Caco-2 (cell line): Measurements from ENCODE around the gene CORO7. TPM values are rescaled to one million over a fixed set of nuclear protein-coding genes. Genes with fewer than 3 reads are reported as not detected.

Experiments used
- BruUV-seq: library from RNA; stranded (reverse); fragments of 400-500 nt; replicated peaks from 2 replicates; lab custom pipeline; 2021; lab: Mats Ljungman, UMichigan
- CTCF ChIA-PET: fragments of 300-600 bp; sonication (Branson Sonifier 250); formaldehyde crosslinking; loops from one replicate; lab custom pipeline; 2022; ENCODE audit warnings: antibody characterized with exemption; lab: Charles Lee
- POLR2A ChIA-PET: fragments of 300-600 bp; sonication (Branson Sonifier 250); formaldehyde crosslinking; loops from one replicate; lab custom pipeline; 2022; ENCODE audit warnings: antibody characterized with exemption; lab: Charles Lee
- DNase-seq, 2 experiments: peaks; one replicate each; pipeline versions ENCODE4 v3.0.0 to v3.0.0-alpha.2; 2020 to 2022
- H3K27me3 ChIP-seq: replicated peaks from 2 replicates; pipeline ENCODE4 v1.6.0; 2011; ENCODE audit warnings: low read length; ENCODE audit not compliant: control insufficient read depth, insufficient read depth
- H3K36me3 ChIP-seq: 2 replicates; pipeline ENCODE4 v1.5.1; 2011; ENCODE audit warnings: low read length; ENCODE audit not compliant: control insufficient read depth, insufficient read depth
- H3K4me1 ChIP-seq: fragments of 250-450 bp; sonication (Bioruptor Pico); 2 replicates; pipeline ENCODE4 v1.5.1; 2020; ENCODE audit warnings: mild to moderate bottlenecking
- H3K4me3 ChIP-seq: 2 replicates; pipeline ENCODE4 v1.5.1; 2011; ENCODE audit warnings: low read depth, mild to moderate bottlenecking, control low read depth, low read length
- H3K9me3 ChIP-seq: fragments of 250-450 bp; sonication (Bioruptor Pico); 2 replicates; pipeline ENCODE4 v1.5.1; 2020; ENCODE audit warnings: mild to moderate bottlenecking, moderate library complexity
- H3K27ac Mint-ChIP-seq: one replicate; pipeline ENCODE4 v1.8.0; 2022; ENCODE audit warnings: mixed read lengths; ENCODE audit not compliant: unreplicated experiment
- H3K27me3 Mint-ChIP-seq: one replicate; pipeline ENCODE4 v1.8.0; 2022; ENCODE audit warnings: mixed read lengths; ENCODE audit not compliant: insufficient read depth, unreplicated experiment
- H3K36me3 Mint-ChIP-seq: one replicate; pipeline ENCODE4 v1.8.0; 2022; ENCODE audit warnings: mild to moderate bottlenecking, mixed read lengths; ENCODE audit not compliant: insufficient read depth, unreplicated experiment
- H3K4me1 Mint-ChIP-seq: one replicate; pipeline ENCODE4 v1.8.0; 2022; ENCODE audit warnings: low read depth, mixed read lengths; ENCODE audit not compliant: unreplicated experiment
- H3K4me3 Mint-ChIP-seq: one replicate; pipeline ENCODE4 v1.8.0; 2022; ENCODE audit warnings: mild to moderate bottlenecking, moderate library complexity, mixed read lengths; ENCODE audit not compliant: unreplicated experiment
- H3K9me3 Mint-ChIP-seq: one replicate; pipeline ENCODE4 v1.8.0; 2022; ENCODE audit warnings: mixed read lengths; ENCODE audit not compliant: unreplicated experiment
- CTCF ChIP-seq, 2 experiments: fragments of 200-600 bp in 1 of 2; IDR thresholded peaks; 1 replicate in 1 of 2; 2 replicates in 1 of 2; pipeline versions ENCODE4 v1.5.1 to v1.8.0; 2011 to 2022; ENCODE audit warnings: antibody characterized with exemption in 1 of 2, control low read depth in 1 of 2, inconsistent platforms in 1 of 2, low read depth in 1 of 2, low read length in 1 of 2, mild to moderate bottlenecking in 1 of 2, moderate library complexity in 1 of 2; ENCODE audit not compliant: insufficient read depth in 1 of 2, severe bottlenecking in 1 of 2, unreplicated experiment in 1 of 2
- intact Hi-C: fragments of 100-400 bp; cut with micrococcal nuclease; formaldehyde crosslinking; loops from one replicate; pipeline ENCODE4 v1.10.0; 2022; ENCODE audit not compliant: unreplicated experiment
- total RNA-seq: library from RNA; stranded (reverse); gene quantifications from 2 replicates; pipeline ENCODE4 v1.2.3, GENCODE V29; 2022

Gene CORO7
- total RNA-seq, 1 experiment from 2014 or later, result 23.1 TPM

DNA sequence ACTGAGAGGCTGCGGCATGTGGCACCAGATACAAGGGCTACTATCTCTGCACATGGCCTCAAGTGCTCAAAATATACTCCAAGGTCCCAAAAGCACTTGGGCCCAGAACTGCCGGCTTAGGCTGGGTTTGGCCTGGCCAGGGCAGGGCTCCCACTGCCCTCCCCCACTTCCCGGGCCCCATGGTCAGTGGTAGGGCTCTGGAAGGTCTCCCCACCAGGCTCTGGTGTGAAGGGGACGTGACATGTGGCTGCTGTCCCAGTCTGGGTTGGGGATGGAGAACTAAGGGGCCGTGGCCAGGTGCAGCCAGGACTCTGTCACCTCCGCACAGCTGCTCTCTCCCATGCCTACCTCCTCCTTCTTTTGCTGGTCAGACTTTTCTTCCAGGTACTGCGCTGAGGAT is 59.6 kb downstream of the CORO7 start:
- no peaks in the 10 kb centered on the region for H3K27me3 ChIP-seq
- H3K36me3 ChIP-seq, result no peaks in the 10 kb centered on the region
- CTCF ChIA-PET, result no interaction called here
- H3K27me3 Mint-ChIP-seq, result no peaks in the 10 kb centered on the region
- no peaks in the 10 kb centered on the region for H3K9me3 Mint-ChIP-seq
- peaks cover 6% of the 10 kb centered on the region for H3K36me3 Mint-ChIP-seq
- intact Hi-C loops, result no loop called here
- H3K4me1 Mint-ChIP-seq, result no peaks in the 10 kb centered on the region
- H3K4me3 Mint-ChIP-seq, result no peak overlapping the region
- no peaks in the 10 kb centered on the region for H3K9me3 ChIP-seq
- TF ChIP-seq CTCF (IDR thresholded peaks at IDR 0.05; ENCODE audit: insufficient read depth in 1 of 2, low read depth in 1 of 2, low read length in 1 of 2, severe bottlenecking in 1 of 2, unreplicated experiment in 1 of 2), result no peak
- H3K4me1 ChIP-seq, result no peaks in the 10 kb centered on the region
- DNase-seq, result no peak
- H3K4me3 ChIP-seq, result no peak overlapping the region
- BruUV-seq, result no TSS peak
- POLR2A ChIA-PET, result no interaction called here
- H3K27ac Mint-ChIP-seq, result no peak overlapping the region

DNA sequence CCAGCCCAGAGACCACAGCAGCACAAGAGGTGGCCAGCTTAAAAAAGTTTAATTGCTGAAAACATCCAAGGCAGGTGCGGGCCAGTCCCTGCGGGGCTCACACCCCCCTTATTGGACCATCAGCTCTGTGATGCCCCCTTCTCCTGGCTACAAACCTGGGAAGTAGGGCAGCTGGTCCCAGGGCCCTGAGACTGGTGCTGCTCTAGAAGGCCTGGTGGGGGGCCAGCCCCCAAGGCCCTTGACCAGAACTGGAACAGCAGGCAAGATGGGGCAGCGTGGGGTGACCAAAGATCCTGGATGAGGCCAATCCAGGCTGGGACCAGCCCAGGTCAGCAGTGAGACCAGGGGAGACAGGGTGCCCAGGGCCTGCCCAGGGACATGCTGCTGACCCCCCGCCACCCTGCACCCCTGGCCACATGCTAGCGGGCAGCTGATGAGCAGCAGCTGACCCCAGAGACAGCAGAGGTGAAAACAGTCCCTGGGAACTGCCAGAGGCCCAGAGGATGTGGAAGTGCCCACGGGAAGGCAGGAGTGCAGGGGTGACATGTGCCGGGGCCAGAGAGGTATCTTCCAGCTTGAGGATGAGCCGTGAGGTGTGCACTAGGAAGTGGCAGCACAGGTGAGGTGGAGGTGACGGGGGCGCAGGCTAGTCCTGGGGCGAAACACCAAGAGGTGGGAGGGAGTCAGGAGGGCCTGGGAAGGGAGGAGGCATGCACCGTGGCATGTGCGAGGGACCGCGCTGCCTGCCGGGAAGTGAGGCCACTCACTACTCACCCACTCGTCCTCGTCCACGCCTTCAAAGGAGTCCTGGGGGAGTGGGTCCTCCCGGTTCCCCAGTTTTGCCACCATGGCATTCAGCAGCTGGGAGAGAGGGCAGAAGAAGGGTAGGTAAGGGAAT is 61.6 kb downstream of the CORO7 start:
- H3K4me3 ChIP-seq, result no peak overlapping the region
- no peak for TF ChIP-seq CTCF (IDR thresholded peaks at IDR 0.05; ENCODE audit: insufficient read depth in 1 of 2, low read depth in 1 of 2, low read length in 1 of 2, severe bottlenecking in 1 of 2, unreplicated experiment in 1 of 2)
- no peaks in the 10 kb centered on the region for H3K4me1 Mint-ChIP-seq
- ChIA-PET CTCF (no interaction called here), POLR2A (interaction anchor here (0.5 kb wide), 1 partner anchor 47 kb away, joined by 3 read pairs; no protein-coding TSS in a partner anchor)
- H3K36me3 ChIP-seq, result no peaks in the 10 kb centered on the region; the same call in 1 of the 2 replicates
- peaks cover 12% of the 10 kb centered on the region for H3K36me3 Mint-ChIP-seq
- H3K27ac Mint-ChIP-seq, result no peak overlapping the region
- H3K27me3 Mint-ChIP-seq, result no peaks in the 10 kb centered on the region
- intact Hi-C loops, result no loop called here
- H3K4me3 Mint-ChIP-seq, result no peak overlapping the region
- no peaks in the 10 kb centered on the region for H3K4me1 ChIP-seq
- no peaks in the 10 kb centered on the region for H3K27me3 ChIP-seq
- no peak for DNase-seq
- no TSS peak for BruUV-seq
- no peaks in the 10 kb centered on the region for H3K9me3 ChIP-seq
- H3K9me3 Mint-ChIP-seq, result no peaks in the 10 kb centered on the region

DNA sequence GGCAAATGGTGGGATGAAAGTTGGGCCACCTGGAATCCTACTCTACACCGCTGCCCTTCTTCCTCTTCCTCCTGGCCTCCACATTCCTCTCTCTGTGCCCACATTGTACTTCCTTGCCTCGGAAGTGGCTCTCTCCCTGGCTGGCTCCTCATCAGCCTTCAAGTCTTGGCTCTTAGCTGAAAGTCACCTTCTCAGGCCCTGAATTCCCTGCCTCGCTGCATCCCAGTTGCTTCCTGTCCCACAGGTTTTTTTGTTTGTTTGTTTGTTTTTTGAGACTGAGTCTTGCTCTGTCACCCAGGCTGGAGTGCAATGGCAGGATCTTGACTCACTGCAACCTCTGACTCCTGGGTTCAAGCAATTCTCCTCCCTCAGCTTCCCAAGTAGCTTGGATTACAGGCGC is 62.7 kb downstream of the CORO7 start:
- no peak for TF ChIP-seq CTCF (IDR thresholded peaks at IDR 0.05; ENCODE audit: insufficient read depth in 1 of 2, low read depth in 1 of 2, low read length in 1 of 2, severe bottlenecking in 1 of 2, unreplicated experiment in 1 of 2)
- H3K9me3 Mint-ChIP-seq, result no peaks in the 10 kb centered on the region
- no peaks in the 10 kb centered on the region for H3K4me1 Mint-ChIP-seq
- H3K27ac Mint-ChIP-seq, result no peak overlapping the region
- H3K36me3 Mint-ChIP-seq, result peaks cover 12% of the 10 kb centered on the region
- no peaks in the 10 kb centered on the region for H3K9me3 ChIP-seq
- POLR2A ChIA-PET, result interaction anchor here (0.5 kb wide), 1 partner anchor 46 kb away, joined by 3 read pairs; no protein-coding TSS in a partner anchor
- no peak for DNase-seq
- BruUV-seq, result no TSS peak
- no peaks in the 10 kb centered on the region for H3K4me1 ChIP-seq
- CTCF ChIA-PET, result no interaction called here
- intact Hi-C loops, result no loop called here
- no peak overlapping the region for H3K4me3 Mint-ChIP-seq
- H3K36me3 ChIP-seq, result no peaks in the 10 kb centered on the region; the same call in 1 of the 2 replicates
- no peak overlapping the region for H3K4me3 ChIP-seq
- no peaks in the 10 kb centered on the region for H3K27me3 Mint-ChIP-seq
- no peaks in the 10 kb centered on the region for H3K27me3 ChIP-seq
